WI38 (cell line): ENCODE measurements around the gene RAB26.

Experiments
- H3K4me3 ChIP-seq: 2 replicates; pipeline ENCODE4 v1.5.1; 2011; ENCODE audit warnings: low read depth, mild to moderate bottlenecking, control low read depth, low read length
- CTCF ChIP-seq: IDR thresholded peaks from 2 replicates; pipeline ENCODE4 v1.5.1; 2012; ENCODE audit warnings: low read depth, mild to moderate bottlenecking, control low read depth, low read length

Gene RAB26

DNA sequence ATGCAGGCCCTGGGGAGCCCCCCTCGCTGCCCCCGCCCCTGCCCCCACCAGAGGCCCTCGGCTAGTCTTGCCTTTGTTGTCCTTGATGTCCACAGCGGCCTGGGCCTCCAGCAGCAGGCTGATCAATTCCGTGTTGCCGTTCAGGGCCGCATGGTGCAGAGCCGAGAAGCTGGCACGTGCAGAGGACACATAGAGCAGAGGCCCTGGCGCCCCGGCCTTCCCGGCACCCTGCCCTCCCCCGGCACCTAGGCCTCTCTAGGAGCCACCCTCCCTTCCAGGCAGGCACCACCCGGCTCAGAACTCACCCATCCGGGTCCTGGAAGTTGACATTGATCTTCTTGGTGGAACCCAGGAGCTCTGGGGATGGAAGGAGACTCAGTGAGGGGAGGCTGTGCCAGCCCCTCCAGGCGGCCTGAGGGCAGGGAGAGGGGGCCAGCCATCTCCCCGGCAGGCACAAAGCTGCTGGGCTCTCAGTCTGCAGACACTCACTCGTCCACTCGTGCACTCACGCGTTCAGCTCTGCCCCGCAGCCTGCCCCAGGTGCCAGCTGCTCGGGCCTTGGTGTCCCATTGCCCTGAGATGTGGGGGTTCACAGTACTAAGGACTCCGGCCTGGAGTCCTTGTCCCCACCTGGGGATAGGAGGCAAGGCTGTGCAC is 41.7 kb downstream of the RAB26 start:
- no peak for TF ChIP-seq CTCF
- H3K4me3 ChIP-seq = no peak overlapping the region

DNA sequence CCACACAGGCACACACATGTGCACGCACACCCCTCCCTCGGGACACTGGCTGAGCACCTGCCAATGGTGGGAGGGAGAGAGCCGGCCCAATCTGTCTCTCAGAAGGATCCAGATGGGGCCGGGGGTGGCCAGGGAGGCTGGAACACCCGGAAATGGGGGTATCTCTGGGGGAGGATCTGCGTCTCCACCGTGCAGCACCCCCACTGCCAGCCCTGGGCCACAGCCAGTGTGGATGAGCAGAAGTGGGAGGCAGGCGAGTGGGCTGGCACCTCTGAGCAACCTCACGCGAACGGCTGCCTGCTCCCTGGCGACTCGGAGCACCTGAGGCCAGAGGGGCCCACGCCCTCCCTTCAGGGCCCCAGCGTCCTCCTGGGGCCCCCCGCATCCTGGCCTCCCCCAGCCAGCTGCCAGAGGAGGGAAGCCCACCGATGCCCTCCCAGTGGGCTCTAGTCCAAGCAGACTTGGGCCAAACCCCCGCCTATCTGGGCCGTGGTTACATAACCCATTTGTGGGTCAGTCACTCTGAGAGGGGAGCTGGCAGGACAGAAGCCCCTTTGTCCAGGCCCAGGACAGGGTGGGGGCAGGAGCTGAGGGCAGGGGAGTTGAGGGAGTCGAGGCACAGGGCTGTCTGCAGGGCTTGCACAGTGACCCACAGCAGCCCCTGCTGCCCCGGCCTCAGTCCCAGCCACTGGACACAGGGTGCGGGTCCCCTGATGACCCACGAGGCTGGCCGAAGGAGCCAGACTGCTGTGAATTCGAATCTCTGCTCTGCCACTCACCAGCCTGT is 42.4 kb downstream of the RAB26 start:
- no peak for TF ChIP-seq CTCF
- no peak overlapping the region for H3K4me3 ChIP-seq

- H3K4me3 ChIP-seq = no peak overlapping the region
- TF ChIP-seq CTCF = no peak
These were observed 43.0 kb downstream of the RAB26 start for GRCh38 chr16:2191446-2191706.

DNA sequence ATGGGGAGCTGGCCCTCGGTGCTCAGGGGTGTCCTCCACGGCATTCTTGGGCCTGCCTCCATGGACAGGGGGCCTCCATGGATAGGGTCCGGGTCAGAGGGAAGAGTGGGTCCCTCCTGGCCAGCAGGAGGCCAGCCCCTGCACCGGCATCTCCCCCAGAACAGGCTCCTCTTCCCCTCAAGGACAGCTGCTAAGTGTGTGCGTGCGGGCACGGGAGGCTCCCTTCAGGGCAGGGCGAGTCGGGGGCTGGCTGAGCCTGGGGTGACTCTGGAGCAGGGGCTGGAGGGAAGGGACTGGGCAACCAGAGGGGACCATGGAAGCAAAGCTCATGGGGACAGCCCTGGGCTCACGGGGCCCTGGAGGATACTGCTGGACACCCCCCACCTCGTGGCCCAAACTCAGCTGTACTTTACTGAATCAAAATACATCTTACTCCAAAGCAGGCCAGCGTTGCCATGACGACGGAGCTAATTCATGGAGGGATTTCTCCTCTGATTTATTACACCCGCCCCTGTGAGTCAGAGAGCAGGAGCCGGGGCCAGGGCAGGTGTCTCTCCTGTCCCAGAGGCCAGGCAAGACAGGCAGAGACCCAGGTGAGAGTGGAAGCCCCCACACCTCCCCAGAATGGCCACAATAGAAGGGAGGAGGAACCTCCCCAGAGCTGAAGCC is 45.9 kb downstream of the RAB26 start:
- no peak for TF ChIP-seq CTCF
- no peak overlapping the region for H3K4me3 ChIP-seq

GRCh38 chr16:2194852-2195321 is 46.5 kb downstream of the RAB26 start:
- H3K4me3 ChIP-seq = no peak overlapping the region
- no peak for TF ChIP-seq CTCF

DNA sequence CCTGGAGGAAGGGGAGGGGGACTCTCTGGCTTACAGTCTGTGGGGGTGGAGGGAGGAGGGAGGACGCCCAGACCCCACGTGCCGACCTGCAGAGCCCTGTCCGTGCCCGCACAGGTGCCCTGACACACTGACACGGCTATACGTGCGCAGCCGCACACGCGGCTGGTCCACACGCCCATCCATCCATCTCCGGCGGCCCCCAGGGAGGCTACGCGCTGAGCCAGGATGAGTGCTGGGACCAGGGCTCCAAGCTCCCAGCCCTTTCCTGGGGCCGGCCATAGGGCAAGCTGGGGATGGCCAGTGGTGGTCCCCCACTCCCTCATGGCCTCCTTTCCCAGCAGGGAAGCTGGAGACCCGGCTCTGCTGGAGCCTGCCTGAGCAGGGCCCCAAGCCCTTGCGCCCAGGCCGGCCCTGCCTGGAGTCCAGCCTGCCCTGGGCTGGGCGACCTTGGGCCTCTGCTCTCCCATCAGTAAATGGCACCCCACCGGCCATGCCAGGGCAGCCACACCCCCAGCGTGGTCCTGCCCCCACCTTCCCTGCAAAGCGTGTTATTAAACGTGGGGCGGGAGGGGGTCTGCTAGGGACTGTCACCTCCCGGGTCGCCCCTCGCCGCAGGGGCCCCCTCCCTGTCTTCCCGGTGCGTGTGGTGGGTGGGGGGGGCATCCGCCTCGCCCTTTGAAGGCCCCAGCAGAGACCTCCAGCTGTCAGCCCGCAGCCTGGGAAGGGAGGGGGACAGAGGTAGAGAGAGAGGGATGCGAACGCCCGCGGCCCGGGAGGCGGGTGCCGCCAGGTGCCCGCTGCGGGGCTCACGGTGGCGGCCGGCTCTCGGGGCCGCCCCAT is 47.1 kb downstream of the RAB26 start:
- TF ChIP-seq CTCF = no peak

More for the DNA sequence above, 47.1 kb downstream of the RAB26 start:
- no peak overlapping the region for H3K4me3 ChIP-seq
